ENCODE results near the gene ADA. TPM values are rescaled to one million over a fixed set of nuclear protein-coding genes. Genes with fewer than 3 reads are reported as not detected.

ADA gene
- total and polyA plus RNA-seq, 5 donors from 2014 or later = 28.1 to 41.3 (median 38.3) TPM

DNA sequence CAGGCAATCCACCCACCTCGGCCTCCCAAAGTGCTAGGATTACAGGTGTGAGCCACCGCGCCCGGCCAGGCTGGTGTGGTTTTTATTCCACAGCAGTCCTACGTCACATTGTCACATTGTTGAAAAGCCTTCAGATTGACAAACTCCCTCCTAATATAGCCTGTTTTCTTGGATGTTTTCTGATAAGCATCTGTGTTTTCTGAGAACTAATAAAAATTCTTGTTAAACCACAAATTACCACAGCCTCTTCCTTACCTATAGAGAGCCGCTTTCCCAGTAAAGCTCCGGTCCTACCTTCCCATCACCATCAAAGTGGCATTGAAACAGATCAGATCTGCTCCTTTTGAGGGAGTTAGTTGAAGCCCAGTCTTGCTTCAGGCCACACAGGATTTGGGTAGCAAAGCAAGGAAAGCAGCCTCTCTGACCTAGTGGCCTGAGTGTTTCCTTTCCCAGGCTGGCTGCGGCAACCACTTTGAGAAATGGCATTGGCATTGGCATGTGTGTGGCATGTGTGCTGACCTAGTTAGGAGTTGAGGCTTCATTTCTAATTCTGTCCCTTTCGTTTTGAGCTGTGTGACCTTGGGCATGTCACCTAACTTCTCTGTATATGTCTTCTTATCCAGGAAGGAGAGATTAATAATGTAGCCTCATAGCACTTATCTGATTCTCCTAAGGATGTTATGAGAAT is 70.8 kb downstream of the ADA start:
- Mint-ChIP-seq H3K4me3 (no peak overlapping the region), H3K4me1 (peaks cover 0 to 5% (median 2%) of the 10 kb centered on the region in 4 donors), H3K9me3 (no peaks in the 10 kb centered on the region), H3K36me3 (no peaks in the 10 kb centered on the region), H3K27me3 (no peaks in the 10 kb centered on the region), H3K27ac (no peak overlapping the region)
- no peak for ATAC-seq (ENCODE audit: low read depth in 2 of 2)
- H3K27me3 ChIP-seq (ENCODE audit: control insufficient read depth, insufficient read depth, low read length) = no peaks in the 10 kb centered on the region
- no peaks in the 10 kb centered on the region for H3K9me3 ChIP-seq (ENCODE audit: control insufficient read depth in 2 of 2, low read length in 2 of 2)
- H3K4me1 ChIP-seq (ENCODE audit: control insufficient read depth, insufficient read depth, low read length, poor library complexity, severe bottlenecking) = no peaks in the 10 kb centered on the region
- no peak overlapping the region for H3K27ac ChIP-seq (ENCODE audit: insufficient read depth, low read length, poor library complexity, severe bottlenecking)
- H3K4me3 ChIP-seq (ENCODE audit: low read depth, low read length) = no peak overlapping the region
- no peaks in the 10 kb centered on the region for H3K36me3 ChIP-seq (ENCODE audit: control insufficient read depth, insufficient read depth, low read length)
- no peak for DNase-seq

DNA sequence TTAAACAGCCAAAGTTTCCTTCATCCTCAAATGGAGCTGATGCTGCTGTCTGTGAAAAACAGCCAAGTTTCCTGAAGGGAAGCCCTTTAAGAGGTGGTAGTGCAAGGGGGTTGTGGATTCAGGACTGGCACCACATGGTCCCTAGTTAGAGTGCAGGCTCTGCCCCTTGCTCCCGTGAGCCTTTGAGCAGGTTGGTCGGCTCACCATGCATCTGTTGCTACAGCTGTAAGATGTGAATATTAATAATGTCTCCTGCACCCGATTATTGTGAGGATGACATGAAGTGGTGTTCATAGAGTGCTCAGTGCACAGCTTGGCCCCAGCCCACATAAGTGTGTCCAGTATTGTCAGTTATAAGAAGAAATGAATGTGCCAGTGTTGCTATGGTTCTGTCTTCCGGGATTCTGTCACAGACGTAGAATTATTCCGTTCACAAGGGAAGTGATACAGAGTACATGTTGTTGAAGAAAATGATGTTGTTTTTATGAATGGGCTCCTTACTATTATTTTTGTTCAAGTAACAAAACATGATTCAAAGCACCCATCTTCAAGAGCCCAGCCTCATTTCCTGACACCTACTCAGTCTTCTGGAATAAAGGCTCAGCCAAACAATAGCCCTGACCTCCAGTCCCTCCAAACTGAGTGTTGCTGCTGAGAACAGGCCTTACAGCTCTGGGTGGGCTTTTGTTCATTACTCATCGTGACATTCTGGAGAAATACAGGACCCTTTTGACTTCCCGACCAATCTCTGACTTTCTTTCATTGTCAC is 72.0 kb downstream of the ADA start:
- no peaks in the 10 kb centered on the region for H3K9me3 Mint-ChIP-seq
- DNase-seq (no peak), ATAC-seq (ENCODE audit: low read depth in 2 of 2) (no peak)
- no peak overlapping the region for H3K27ac Mint-ChIP-seq
- no peaks in the 10 kb centered on the region for H3K36me3 ChIP-seq (ENCODE audit: control insufficient read depth, insufficient read depth, low read length)
- no peaks in the 10 kb centered on the region for H3K27me3 Mint-ChIP-seq
- no peaks in the 10 kb centered on the region for H3K36me3 Mint-ChIP-seq
- no peak overlapping the region for H3K4me3 ChIP-seq (ENCODE audit: low read depth, low read length)
- no peaks in the 10 kb centered on the region for H3K4me1 ChIP-seq (ENCODE audit: control insufficient read depth, insufficient read depth, low read length, poor library complexity, severe bottlenecking)
- H3K9me3 ChIP-seq (ENCODE audit: control insufficient read depth in 2 of 2, low read length in 2 of 2) = no peaks in the 10 kb centered on the region
- H3K27me3 ChIP-seq (ENCODE audit: control insufficient read depth, insufficient read depth, low read length) = no peaks in the 10 kb centered on the region
- no peak overlapping the region for H3K4me3 Mint-ChIP-seq
- no peak overlapping the region for H3K27ac ChIP-seq (ENCODE audit: insufficient read depth, low read length, poor library complexity, severe bottlenecking)
- H3K4me1 Mint-ChIP-seq = peaks cover 0 to 5% (median 2%) of the 10 kb centered on the region in 4 donors

DNA sequence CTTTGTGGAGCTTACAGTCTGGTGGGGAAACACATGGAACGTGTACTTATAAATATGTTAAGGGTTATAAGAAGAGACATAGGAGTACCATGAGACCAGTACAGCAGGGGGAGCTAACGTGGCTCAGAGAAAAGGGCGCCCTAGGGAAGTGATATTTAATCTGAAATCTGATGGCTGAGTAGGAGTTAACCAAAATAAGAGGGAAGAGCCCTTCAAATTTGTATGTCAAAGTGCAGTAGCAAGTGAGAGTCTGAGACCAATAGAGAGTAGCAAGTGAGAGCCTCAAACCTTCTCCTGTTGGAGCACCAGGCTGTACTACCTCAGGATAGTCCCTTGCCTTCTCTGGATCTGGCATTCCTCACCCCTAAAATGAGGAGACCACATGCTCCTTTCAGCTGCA is 75.2 kb downstream of the ADA start:
- no peaks in the 10 kb centered on the region for H3K36me3 Mint-ChIP-seq
- no peaks in the 10 kb centered on the region for H3K27me3 Mint-ChIP-seq
- Histone ChIP-seq H3K27me3 (ENCODE audit: control insufficient read depth, insufficient read depth, low read length) (no peaks in the 10 kb centered on the region), H3K4me3 (ENCODE audit: low read depth, low read length) (no peak overlapping the region), H3K4me1 (ENCODE audit: control insufficient read depth, insufficient read depth, low read length, poor library complexity, severe bottlenecking) (no peaks in the 10 kb centered on the region), H3K36me3 (ENCODE audit: control insufficient read depth, insufficient read depth, low read length) (no peaks in the 10 kb centered on the region), H3K9me3 (ENCODE audit: control insufficient read depth in 2 of 2, low read length in 2 of 2) (no peaks in the 10 kb centered on the region), H3K27ac (ENCODE audit: insufficient read depth, low read length, poor library complexity, severe bottlenecking) (no peak overlapping the region)
- H3K9me3 Mint-ChIP-seq = no peaks in the 10 kb centered on the region
- DNase-seq = peak in 1 of 3 donors; percentile 34
- no peak overlapping the region for H3K4me3 Mint-ChIP-seq
- H3K4me1 Mint-ChIP-seq = peaks cover 0 to 7% (median 4%) of the 10 kb centered on the region in 4 donors
- peak overlapping the region in 1 of 3 donors; percentile 9 for H3K27ac Mint-ChIP-seq
- ATAC-seq (ENCODE audit: low read depth in 2 of 2) = peak in 1 of 2 donors; percentile 42

DNA sequence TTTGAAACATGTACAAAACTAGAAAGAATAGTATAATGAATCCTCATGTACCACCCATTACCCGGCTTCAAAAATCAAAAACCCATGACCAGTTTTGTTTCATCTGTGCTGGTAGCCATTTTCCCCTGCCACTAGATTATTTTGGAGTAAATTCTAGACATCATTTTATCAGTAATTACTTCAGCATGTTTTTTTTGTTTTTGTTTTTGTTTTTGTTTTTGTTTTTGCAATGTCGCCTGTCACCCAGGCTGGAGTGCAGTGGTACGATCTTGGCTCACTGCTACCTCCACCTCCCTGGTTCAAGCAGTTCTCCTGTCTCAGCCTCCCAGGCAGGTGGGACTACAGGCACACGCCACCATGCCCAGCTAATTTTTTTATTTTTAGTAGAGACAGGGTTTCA is 77.1 kb downstream of the ADA start:
- Mint-ChIP-seq H3K4me3 (no peak overlapping the region), H3K27me3 (no peaks in the 10 kb centered on the region), H3K9me3 (no peaks in the 10 kb centered on the region), H3K4me1 (peaks cover 0 to 7% (median 5%) of the 10 kb centered on the region in 4 donors), H3K27ac (no peak overlapping the region), H3K36me3 (no peaks in the 10 kb centered on the region)
- H3K9me3 ChIP-seq (ENCODE audit: control insufficient read depth in 2 of 2, low read length in 2 of 2) = no peaks in the 10 kb centered on the region
- no peaks in the 10 kb centered on the region for H3K4me1 ChIP-seq (ENCODE audit: control insufficient read depth, insufficient read depth, low read length, poor library complexity, severe bottlenecking)
- ATAC-seq (ENCODE audit: low read depth in 2 of 2) (no peak), DNase-seq (no peak)
- no peak overlapping the region for H3K4me3 ChIP-seq (ENCODE audit: low read depth, low read length)
- H3K27ac ChIP-seq (ENCODE audit: insufficient read depth, low read length, poor library complexity, severe bottlenecking) = no peak overlapping the region
- H3K36me3 ChIP-seq (ENCODE audit: control insufficient read depth, insufficient read depth, low read length) = no peaks in the 10 kb centered on the region
- H3K27me3 ChIP-seq (ENCODE audit: control insufficient read depth, insufficient read depth, low read length) = no peaks in the 10 kb centered on the region

DNA sequence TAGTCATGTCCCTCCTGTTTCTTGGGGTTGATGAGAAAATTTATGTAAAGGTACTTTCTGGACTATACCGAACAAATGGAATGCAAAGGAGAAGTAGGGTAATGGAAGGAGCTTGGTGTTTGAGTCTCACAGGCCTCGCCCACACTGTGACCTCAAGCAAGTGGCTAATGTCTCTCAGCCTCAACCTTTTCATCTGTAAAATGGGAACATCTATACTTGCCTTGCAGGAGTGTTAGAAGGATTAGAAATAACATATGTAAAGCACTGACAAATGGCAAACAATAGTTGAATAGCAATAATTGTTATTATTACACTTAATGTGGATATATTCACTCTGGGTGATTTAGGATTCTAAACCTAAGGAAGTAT is 78.0 kb downstream of the ADA start:
- Mint-ChIP-seq H3K27me3 (no peaks in the 10 kb centered on the region), H3K4me1 (peaks cover 0 to 6% (median 5%) of the 10 kb centered on the region in 4 donors), H3K27ac (no peak overlapping the region), H3K36me3 (no peaks in the 10 kb centered on the region), H3K4me3 (no peak overlapping the region), H3K9me3 (no peaks in the 10 kb centered on the region)
- ATAC-seq (ENCODE audit: low read depth in 2 of 2) = no peak
- no peak for DNase-seq
- no peaks in the 10 kb centered on the region for H3K9me3 ChIP-seq (ENCODE audit: control insufficient read depth in 2 of 2, low read length in 2 of 2)
- H3K27ac ChIP-seq (ENCODE audit: insufficient read depth, low read length, poor library complexity, severe bottlenecking) = no peak overlapping the region
- no peak overlapping the region for H3K4me3 ChIP-seq (ENCODE audit: low read depth, low read length)
- no peaks in the 10 kb centered on the region for H3K4me1 ChIP-seq (ENCODE audit: control insufficient read depth, insufficient read depth, low read length, poor library complexity, severe bottlenecking)
- H3K27me3 ChIP-seq (ENCODE audit: control insufficient read depth, insufficient read depth, low read length) = peaks cover 2% of the 10 kb centered on the region
- no peaks in the 10 kb centered on the region for H3K36me3 ChIP-seq (ENCODE audit: control insufficient read depth, insufficient read depth, low read length)

DNA sequence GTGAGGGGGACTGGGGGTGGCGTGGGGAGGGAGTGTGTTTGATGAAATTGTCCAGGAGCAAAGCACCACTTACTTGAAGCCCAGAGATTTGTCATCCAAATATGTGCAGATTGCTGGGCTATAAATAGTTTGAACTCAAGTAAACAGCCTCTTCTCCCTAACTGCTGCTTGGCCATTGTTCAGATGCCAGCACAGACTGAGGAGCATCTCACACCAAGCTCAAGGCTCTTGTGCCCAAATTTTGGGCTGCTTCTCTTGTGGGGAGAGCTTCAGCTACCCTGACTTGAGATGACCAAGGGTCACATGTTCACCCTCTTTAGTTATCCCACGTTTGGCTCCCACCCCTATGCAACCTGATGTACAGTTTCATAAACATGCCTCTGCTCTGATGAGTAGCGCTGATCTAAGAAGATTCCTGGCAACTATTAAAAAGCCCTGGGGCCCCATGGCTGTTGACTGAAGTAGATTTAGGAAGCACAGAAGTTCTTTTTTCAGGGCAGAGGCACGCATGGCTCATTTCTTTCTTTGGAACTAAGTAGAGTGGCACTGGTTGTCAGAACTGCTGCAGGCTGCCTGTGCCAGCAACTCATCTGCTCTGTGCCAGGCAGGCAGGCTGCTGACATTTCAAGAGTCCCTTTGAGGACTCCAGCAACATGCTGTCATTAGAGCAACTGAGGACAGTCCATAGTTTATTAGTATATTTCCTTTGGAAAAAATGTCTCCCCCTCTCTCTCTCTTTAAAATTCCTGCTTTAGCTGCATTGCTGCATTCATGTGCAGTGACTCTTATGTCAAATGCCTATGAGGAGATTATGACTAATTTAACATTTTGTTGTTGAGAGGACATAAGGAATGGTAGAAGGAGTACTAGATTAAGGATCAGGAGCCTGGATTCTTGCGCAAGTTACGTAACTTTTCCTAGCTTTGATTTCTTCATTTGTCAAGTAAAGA is 78.7 kb downstream of the ADA start:
- Mint-ChIP-seq H3K27ac (peak overlapping the region in 1 of 3 donors; percentile 62), H3K36me3 (no peaks in the 10 kb centered on the region), H3K9me3 (no peaks in the 10 kb centered on the region), H3K4me1 (peaks cover 0 to 6% (median 4%) of the 10 kb centered on the region in 4 donors), H3K27me3 (no peaks in the 10 kb centered on the region), H3K4me3 (no peak overlapping the region)
- ATAC-seq (ENCODE audit: low read depth in 2 of 2) (no peak), DNase-seq (no peak)
- no peaks in the 10 kb centered on the region for H3K9me3 ChIP-seq (ENCODE audit: control insufficient read depth in 2 of 2, low read length in 2 of 2)
- peaks cover 2% of the 10 kb centered on the region for H3K27me3 ChIP-seq (ENCODE audit: control insufficient read depth, insufficient read depth, low read length)
- no peaks in the 10 kb centered on the region for H3K4me1 ChIP-seq (ENCODE audit: control insufficient read depth, insufficient read depth, low read length, poor library complexity, severe bottlenecking)
- no peak overlapping the region for H3K27ac ChIP-seq (ENCODE audit: insufficient read depth, low read length, poor library complexity, severe bottlenecking)
- no peak overlapping the region for H3K4me3 ChIP-seq (ENCODE audit: low read depth, low read length)
- H3K36me3 ChIP-seq (ENCODE audit: control insufficient read depth, insufficient read depth, low read length) = no peaks in the 10 kb centered on the region

DNA sequence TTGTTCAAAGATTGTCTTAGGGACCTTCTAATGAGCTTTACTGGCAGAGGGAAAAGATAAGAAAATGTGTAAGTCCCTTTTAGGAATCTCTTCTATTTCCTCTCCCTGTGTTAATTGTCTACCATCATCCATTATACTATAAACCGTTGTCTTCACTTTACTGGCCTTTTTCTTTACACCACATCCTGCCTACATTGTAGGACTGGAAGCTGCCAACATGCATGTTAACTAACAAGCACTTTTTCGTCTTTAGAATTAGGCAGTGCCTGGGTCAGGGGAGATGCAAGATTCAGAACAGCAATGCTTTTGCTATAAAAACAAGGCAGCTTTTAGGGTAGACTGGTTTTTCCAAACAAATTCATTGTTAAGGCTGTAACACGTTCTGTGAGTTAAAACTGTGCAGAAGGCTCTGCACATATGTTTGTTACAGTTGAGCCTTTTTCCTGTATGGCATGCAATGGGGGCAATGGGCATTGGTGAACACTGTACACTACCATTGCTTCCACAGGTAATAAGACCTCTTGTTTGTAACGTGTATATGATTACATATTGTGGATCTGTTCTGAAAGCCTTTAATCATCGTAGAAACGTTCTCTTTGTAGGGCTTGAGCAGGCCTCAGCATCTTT is 80.0 kb downstream of the ADA start:
- peaks cover 0 to 6% (median 4%) of the 10 kb centered on the region in 4 donors for H3K4me1 Mint-ChIP-seq
- no peaks in the 10 kb centered on the region for H3K36me3 Mint-ChIP-seq
- no peak overlapping the region for H3K27ac ChIP-seq (ENCODE audit: insufficient read depth, low read length, poor library complexity, severe bottlenecking)
- no peaks in the 10 kb centered on the region for H3K9me3 Mint-ChIP-seq
- no peak overlapping the region for H3K4me3 ChIP-seq (ENCODE audit: low read depth, low read length)
- no peaks in the 10 kb centered on the region for H3K4me1 ChIP-seq (ENCODE audit: control insufficient read depth, insufficient read depth, low read length, poor library complexity, severe bottlenecking)
- no peak overlapping the region for H3K4me3 Mint-ChIP-seq
- H3K9me3 ChIP-seq (ENCODE audit: control insufficient read depth in 2 of 2, low read length in 2 of 2) = no peaks in the 10 kb centered on the region
- DNase-seq = peak in 2 of 3 donors; percentile 9 to 37
- peaks cover 5% of the 10 kb centered on the region for H3K27me3 Mint-ChIP-seq
- H3K27ac Mint-ChIP-seq = peak overlapping the region in 1 of 3 donors; percentile 32
- peak; percentile 31 to 40 for ATAC-seq (ENCODE audit: low read depth in 2 of 2)
- H3K36me3 ChIP-seq (ENCODE audit: control insufficient read depth, insufficient read depth, low read length) = no peaks in the 10 kb centered on the region
- H3K27me3 ChIP-seq (ENCODE audit: control insufficient read depth, insufficient read depth, low read length) = peaks cover 2% of the 10 kb centered on the region

Data from CD4-positive, CD25-positive, alpha-beta regulatory T cell (primary cell).